T-helper 1 cell treated with Interleukin-12 subunit alpha and Interleukin-12 subunit beta and Interleukin-4 antibody, amounts not matched to agents 30 ng/mL and 1 ng/mL, for 36 hours (primary cell): ENCODE measurements around the gene UFM1. TPM values are rescaled to one million over a fixed set of nuclear protein-coding genes. Genes with fewer than 3 reads are reported as not detected.
"Not testable (repeated sequence)": the region's sequence is repeated elsewhere in the genome, so short reads cannot be mapped to it uniquely, and the experiment has no call there.

ENCODE experiments used
- intact Hi-C: fragments of 100-400 bp; cut with micrococcal nuclease; formaldehyde crosslinking; loops from one replicate; pipeline ENCODE4 v1.15.1; 2024
- total RNA-seq: library from RNA; stranded (reverse); gene quantifications from 2 replicates; pipeline ENCODE4 v1.2.3, GENCODE V29; 2022

The UFM1 gene
- total RNA-seq, 1 donor from 2014 or later: 57.4 TPM

- intact Hi-C loops: not testable (repeated sequence)
These were observed 14.1 kb downstream of the UFM1 start for GRCh38 chr13:38363746-38364145.

- intact Hi-C loops: no loop called here
These were observed 16.0 kb downstream of the UFM1 start for GRCh38 chr13:38365661-38366060.

GRCh38 chr13:38366954-38367645 lies 17.4 kb downstream of the UFM1 start:
- intact Hi-C loops: no loop called here

GRCh38 chr13:38369058-38369457 lies 19.4 kb downstream of the UFM1 start:
- intact Hi-C loops: no loop called here

GRCh38 chr13:38370096-38370495 lies 20.4 kb downstream of the UFM1 start:
- intact Hi-C loops: not testable (repeated sequence)

- intact Hi-C loops: no loop called here
These were observed 23.3 kb downstream of the UFM1 start for GRCh38 chr13:38372820-38373383.

- intact Hi-C loops: no loop called here
These were observed 26.9 kb downstream of the UFM1 start for GRCh38 chr13:38376546-38376945.

- intact Hi-C loops: no loop called here
These were observed 32.2 kb downstream of the UFM1 start for GRCh38 chr13:38381890-38382289.

- intact Hi-C loops: no loop called here
These were observed 33.3 kb downstream of the UFM1 start for GRCh38 chr13:38382946-38383345.

- intact Hi-C loops: no loop called here
These were observed 34.5 kb downstream of the UFM1 start for GRCh38 chr13:38384171-38384570.

GRCh38 chr13:38385153-38385891 lies 35.7 kb downstream of the UFM1 start:
- intact Hi-C loops: no loop called here

- intact Hi-C loops: no loop called here
These were observed 36.8 kb downstream of the UFM1 start for GRCh38 chr13:38386421-38386820.

GRCh38 chr13:38391341-38391740 lies 41.7 kb downstream of the UFM1 start:
- intact Hi-C loops: no loop called here

- intact Hi-C loops: no loop called here
These were observed 45.3 kb downstream of the UFM1 start for GRCh38 chr13:38394777-38395496.

GRCh38 chr13:38395497-38395788 lies 45.8 kb downstream of the UFM1 start:
- intact Hi-C loops: no loop called here

- intact Hi-C loops: no loop called here
These were observed 49.3 kb downstream of the UFM1 start for GRCh38 chr13:38398711-38399493.

GRCh38 chr13:38399535-38399934 lies 49.9 kb downstream of the UFM1 start:
- intact Hi-C loops: no loop called here

- intact Hi-C loops: loop anchor here (10.0 kb wide), 1 partner anchor 366 kb away; no protein-coding TSS in a partner anchor
These were observed 51.6 kb downstream of the UFM1 start for GRCh38 chr13:38401276-38401675.

GRCh38 chr13:38405216-38405615 lies 55.6 kb downstream of the UFM1 start:
- intact Hi-C loops: loop anchor here (10.0 kb wide), 1 partner anchor 370 kb away; no protein-coding TSS in a partner anchor

GRCh38 chr13:38409771-38410170 lies 60.1 kb downstream of the UFM1 start:
- intact Hi-C loops: loop anchor here (10.0 kb wide), 1 partner anchor 375 kb away; no protein-coding TSS in a partner anchor

GRCh38 chr13:38412266-38412665 lies 62.6 kb downstream of the UFM1 start:
- intact Hi-C loops: no loop called here
